Measurements from ENCODE around the gene SUN3. TPM values are rescaled to one million over a fixed set of nuclear protein-coding genes. Genes with fewer than 3 reads are reported as not detected.

The SUN3 gene
- total and polyA plus RNA-seq, 8 donors, result not detected

DNA sequence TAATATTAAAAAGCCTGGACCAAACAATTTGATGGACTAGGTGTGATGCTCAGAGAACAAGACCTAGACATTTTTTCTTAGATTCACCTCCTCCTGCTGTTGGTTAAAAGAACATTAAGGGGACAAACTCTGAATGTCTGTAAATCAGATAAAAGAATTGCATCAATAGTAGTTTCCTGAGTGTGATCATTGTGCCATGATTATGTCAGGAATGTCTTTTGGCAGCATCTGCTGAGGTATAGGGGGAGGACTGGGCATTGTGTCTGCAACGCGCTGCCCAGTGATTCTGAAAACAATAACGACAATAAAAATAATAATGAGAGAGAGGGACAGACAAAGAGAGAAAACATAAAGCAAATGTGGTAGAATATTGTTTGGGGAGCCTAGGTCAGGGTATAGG is 13.3 kb upstream of the SUN3 start:
- TF ChIP-seq, protein P1, sequence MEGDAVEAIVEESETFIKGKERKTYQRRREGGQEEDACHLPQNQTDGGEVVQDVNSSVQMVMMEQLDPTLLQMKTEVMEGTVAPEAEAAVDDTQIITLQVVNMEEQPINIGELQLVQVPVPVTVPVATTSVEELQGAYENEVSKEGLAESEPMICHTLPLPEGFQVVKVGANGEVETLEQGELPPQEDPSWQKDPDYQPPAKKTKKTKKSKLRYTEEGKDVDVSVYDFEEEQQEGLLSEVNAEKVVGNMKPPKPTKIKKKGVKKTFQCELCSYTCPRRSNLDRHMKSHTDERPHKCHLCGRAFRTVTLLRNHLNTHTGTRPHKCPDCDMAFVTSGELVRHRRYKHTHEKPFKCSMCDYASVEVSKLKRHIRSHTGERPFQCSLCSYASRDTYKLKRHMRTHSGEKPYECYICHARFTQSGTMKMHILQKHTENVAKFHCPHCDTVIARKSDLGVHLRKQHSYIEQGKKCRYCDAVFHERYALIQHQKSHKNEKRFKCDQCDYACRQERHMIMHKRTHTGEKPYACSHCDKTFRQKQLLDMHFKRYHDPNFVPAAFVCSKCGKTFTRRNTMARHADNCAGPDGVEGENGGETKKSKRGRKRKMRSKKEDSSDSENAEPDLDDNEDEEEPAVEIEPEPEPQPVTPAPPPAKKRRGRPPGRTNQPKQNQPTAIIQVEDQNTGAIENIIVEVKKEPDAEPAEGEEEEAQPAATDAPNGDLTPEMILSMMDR (IDR thresholded peaks at IDR 0.05), result no peak
- Histone ChIP-seq H3K9me3 (no peaks in the 10 kb centered on the region), H3K36me3 (no peaks in the 10 kb centered on the region), H3K4me1 (no peaks in the 10 kb centered on the region), H3K27me3 (no peaks in the 10 kb centered on the region), H3K27ac (no peak overlapping the region), H3K4me3 (no peak overlapping the region)
- WGBS, 2 donors, result 76 to 78% methylated on average over 3 of the region's 3 CpGs
- FAIRE-seq, result no peak
- DNase-seq, result no peak
- intact Hi-C loops (cut with DNase I), result no loop called here
- no peak for ATAC-seq

DNA sequence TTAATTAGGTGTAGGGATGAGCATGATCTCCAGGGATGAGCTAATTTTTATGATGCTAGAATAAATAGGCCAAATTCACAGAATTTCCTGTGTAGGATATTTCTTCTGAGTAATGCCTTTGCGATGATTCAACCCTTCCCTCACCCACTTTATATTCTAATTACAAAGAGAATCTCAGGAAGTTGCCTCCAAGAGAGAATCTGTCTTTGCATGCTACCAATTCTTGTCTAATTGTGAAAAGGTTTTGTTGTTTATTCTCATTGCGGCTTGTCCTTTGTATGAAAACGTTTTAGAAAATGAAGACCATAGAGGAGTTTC is 12.7 kb upstream of the SUN3 start:
- DNase-seq (no peak), FAIRE-seq (no peak), ATAC-seq (no peak)
- TF ChIP-seq, protein P1 (IDR thresholded peaks at IDR 0.05), result no peak
- no peaks in the 10 kb centered on the region for H3K27me3 ChIP-seq
- intact Hi-C loops (cut with DNase I), result no loop called here
- no peak overlapping the region for H3K4me3 ChIP-seq
- 63 to 71% methylated on average over 3 of the region's 3 CpGs for WGBS, 2 donors
- H3K9me3 ChIP-seq, result no peaks in the 10 kb centered on the region
- H3K27ac ChIP-seq, result no peak overlapping the region
- H3K36me3 ChIP-seq, result no peaks in the 10 kb centered on the region
- no peaks in the 10 kb centered on the region for H3K4me1 ChIP-seq

DNA sequence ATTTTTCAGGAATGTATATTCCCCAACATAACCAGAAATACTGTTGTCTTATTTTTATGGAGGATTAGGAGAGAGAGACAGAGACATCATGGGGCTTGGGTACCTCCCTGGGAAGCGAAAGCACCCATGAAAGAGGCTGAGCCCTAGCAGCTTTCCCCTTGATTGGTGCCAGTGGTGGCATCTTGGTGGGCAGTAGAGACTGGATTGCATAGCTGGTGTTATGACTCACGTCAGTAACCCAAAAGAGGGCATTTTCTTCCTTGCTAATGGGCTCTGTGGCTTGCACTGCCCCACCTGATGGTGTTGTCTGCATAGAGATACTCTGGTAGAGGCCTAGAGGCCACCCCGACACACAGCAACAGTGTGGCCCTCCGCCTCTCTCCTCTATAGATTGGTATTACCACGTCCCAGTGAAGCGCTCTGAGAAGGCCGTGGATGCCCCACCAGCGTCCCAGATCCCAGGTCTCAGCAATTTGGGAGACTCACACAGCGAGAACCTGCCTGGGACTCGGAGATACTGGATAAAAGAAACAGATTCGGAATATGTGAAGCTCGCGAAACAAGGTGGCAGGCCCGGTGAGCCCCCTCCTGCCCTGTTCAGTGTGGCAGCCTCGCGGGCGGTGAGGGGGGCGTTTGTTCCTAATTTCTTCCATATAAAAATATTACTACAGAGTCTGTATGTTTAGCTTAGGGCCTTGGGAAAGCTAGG is 12.2 kb upstream of the SUN3 start:
- intact Hi-C loops (cut with DNase I), result no loop called here
- H3K36me3 ChIP-seq, result no peaks in the 10 kb centered on the region
- H3K27ac ChIP-seq, result no peak overlapping the region
- ATAC-seq (no peak), DNase-seq (no peak), FAIRE-seq (no peak)
- 84 to 87% methylated on average over 18 of the region's 18 CpGs for WGBS, 2 donors
- no peaks in the 10 kb centered on the region for H3K9me3 ChIP-seq
- peaks cover 0 to under 1% (median 0%) of the 10 kb centered on the region in 3 donors for H3K4me1 ChIP-seq
- no peak overlapping the region for H3K4me3 ChIP-seq
- TF ChIP-seq, protein P1 (IDR thresholded peaks at IDR 0.05), result no peak
- H3K27me3 ChIP-seq, result no peaks in the 10 kb centered on the region

DNA sequence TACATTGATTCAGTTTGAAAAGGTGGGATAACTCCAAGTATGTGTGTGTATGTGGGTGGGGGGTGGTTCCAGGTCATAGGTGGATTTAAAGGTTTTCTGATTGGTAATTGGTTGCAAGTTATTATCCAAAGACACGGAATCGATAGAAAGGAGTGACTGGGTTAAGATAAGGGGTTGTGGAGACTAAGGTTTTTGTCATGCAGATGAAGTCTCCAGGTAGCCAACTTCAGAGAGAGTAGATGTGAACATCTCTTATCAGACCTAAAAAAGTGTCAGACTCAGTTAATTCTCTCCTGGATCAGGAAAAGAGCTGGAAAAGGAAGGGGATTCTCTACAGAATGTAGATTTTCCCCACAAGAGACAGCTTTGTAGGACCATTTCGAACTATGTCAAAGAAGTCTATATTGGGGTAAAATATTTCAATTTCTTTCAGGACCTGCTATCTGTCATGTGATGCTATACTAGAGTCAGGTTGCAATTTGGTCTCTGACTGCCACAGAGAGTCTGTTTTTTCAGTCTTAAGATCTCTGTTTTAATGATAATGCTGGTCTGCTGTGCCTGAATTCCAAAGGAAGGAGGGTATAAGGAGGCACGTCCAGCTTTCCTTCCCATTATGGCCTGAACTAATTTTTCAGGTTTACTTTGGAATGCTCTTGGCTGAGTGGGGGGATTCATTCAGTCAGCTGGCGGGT is 10.1 kb upstream of the SUN3 start:
- Histone ChIP-seq H3K27ac (no peak overlapping the region), H3K4me3 (no peak overlapping the region), H3K36me3 (no peaks in the 10 kb centered on the region), H3K4me1 (peaks cover 0 to 3% (median 0%) of the 10 kb centered on the region in 3 donors), H3K27me3 (peaks cover 0 to 3% (median 0%) of the 10 kb centered on the region in 4 donors), H3K9me3 (no peaks in the 10 kb centered on the region)
- ATAC-seq, result no peak
- FAIRE-seq, result no peak
- TF ChIP-seq, protein P1 (IDR thresholded peaks at IDR 0.05), result no peak
- 43 to 44% methylated on average over 5 of the region's 5 CpGs for WGBS, 2 donors
- DNase-seq, result no peak
- intact Hi-C loops (cut with DNase I), result loop anchor here in 2 of 3 donors (10.0 kb wide), 2 partner anchors 56 to 66 kb away; no protein-coding TSS in a partner anchor

All from pancreas (tissue), 10 donors.